ENCODE data around the gene PDE4D. TPM values are rescaled to one million over a fixed set of nuclear protein-coding genes. Genes with fewer than 3 reads are reported as not detected.

The PDE4D gene
- total RNA-seq, 1 experiment from 2014 or later: 291 TPM

GRCh38 chr5:59208474-59208873 is 685.1 kb downstream of the PDE4D start:
- no peak for DNase-seq (ENCODE audit: extremely low read depth, low read depth)

GRCh38 chr5:59207401-59207800 is 686.1 kb downstream of the PDE4D start:
- no peak for DNase-seq (ENCODE audit: extremely low read depth, low read depth)

- DNase-seq (ENCODE audit: extremely low read depth, low read depth): no peak
Observed at GRCh38 chr5:59206132-59206581, 687.4 kb downstream of the PDE4D start.

GRCh38 chr5:59204114-59204897 is 689.2 kb downstream of the PDE4D start:
- no peak for DNase-seq (ENCODE audit: extremely low read depth, low read depth)

- no peak for DNase-seq (ENCODE audit: extremely low read depth, low read depth)
Observed at GRCh38 chr5:59199868-59200267, 693.7 kb downstream of the PDE4D start.

GRCh38 chr5:59198832-59199231 is 694.7 kb downstream of the PDE4D start:
- DNase-seq (ENCODE audit: extremely low read depth, low read depth): no peak

- DNase-seq (ENCODE audit: extremely low read depth, low read depth): no peak
Observed at GRCh38 chr5:59198365-59198764, 695.2 kb downstream of the PDE4D start.

GRCh38 chr5:59197911-59198310 is 695.6 kb downstream of the PDE4D start:
- DNase-seq (ENCODE audit: extremely low read depth, low read depth): no peak

GRCh38 chr5:59193616-59194319 is 699.8 kb downstream of the PDE4D start:
- peak; percentile 74 for DNase-seq (ENCODE audit: extremely low read depth, low read depth)

- DNase-seq (ENCODE audit: extremely low read depth, low read depth): no peak
Observed at GRCh38 chr5:59190746-59191145, 702.8 kb downstream of the PDE4D start.

GRCh38 chr5:59189472-59190244 is 703.9 kb downstream of the PDE4D start:
- DNase-seq (ENCODE audit: extremely low read depth, low read depth): no peak

GRCh38 chr5:59188419-59189225 is 704.9 kb downstream of the PDE4D start:
- peak; percentile 56 for DNase-seq (ENCODE audit: extremely low read depth, low read depth)

- DNase-seq (ENCODE audit: extremely low read depth, low read depth): no peak
Observed at GRCh38 chr5:59187857-59188256, 705.7 kb downstream of the PDE4D start.

GRCh38 chr5:59186623-59187022 is 706.9 kb downstream of the PDE4D start:
- DNase-seq (ENCODE audit: extremely low read depth, low read depth): no peak

- DNase-seq (ENCODE audit: extremely low read depth, low read depth): no peak
Observed at GRCh38 chr5:59185757-59186385, 707.7 kb downstream of the PDE4D start.

- no peak for DNase-seq (ENCODE audit: extremely low read depth, low read depth)
Observed at GRCh38 chr5:59184769-59185168, 708.8 kb downstream of the PDE4D start.

GRCh38 chr5:59182760-59183159 is 710.8 kb downstream of the PDE4D start:
- DNase-seq (ENCODE audit: extremely low read depth, low read depth): no peak

- DNase-seq (ENCODE audit: extremely low read depth, low read depth): no peak
Observed at GRCh38 chr5:59180515-59180914, 713.0 kb downstream of the PDE4D start.

GRCh38 chr5:59179704-59180103 is 713.8 kb downstream of the PDE4D start:
- DNase-seq (ENCODE audit: extremely low read depth, low read depth): no peak

GRCh38 chr5:59178482-59178881 is 715.0 kb downstream of the PDE4D start:
- no peak for DNase-seq (ENCODE audit: extremely low read depth, low read depth)
